Measurements from ENCODE around the gene GPATCH4. TPM values are rescaled to one million over a fixed set of nuclear protein-coding genes. Genes with fewer than 3 reads are reported as not detected.

The GPATCH4 gene
- total RNA-seq, 1 experiment from 2014 or later, result 44.4 TPM

- DNase-seq (ENCODE audit: low read depth, low spot score), result no peak
- intact Hi-C loops (cut with micrococcal nuclease; ENCODE audit: unreplicated experiment) (no loop called here), in situ Hi-C loops (cut with HindIII; ENCODE audit: low pct_unique_long_range_greater_than_20kb, low sequenced_read_pairs) (no loop called here)
- H3K4me3 ChIP-seq (ENCODE audit: low read depth in 2 of 2, low read length in 2 of 2), result no peak overlapping the region
- CTCF ChIA-PET, result no interaction called here
- no peaks in the 10 kb centered on the region for H3K9me3 ChIP-seq (ENCODE audit: control insufficient read depth, insufficient read depth, low read depth, low read length)
- no peak for ATAC-seq
- no peaks in the 10 kb centered on the region; the same call in 1 of the 2 replicates for H3K36me3 ChIP-seq (ENCODE audit: control insufficient read depth, insufficient read depth, low read length)
- H3K27me3 ChIP-seq (ENCODE audit: control insufficient read depth, insufficient read depth, low read length), result no peaks in the 10 kb centered on the region
- TF ChIP-seq TCF7L2 (IDR thresholded peaks at IDR 0.05; ENCODE audit: low read depth, low read length) (no peak), POLR2AphosphoS5 (IDR thresholded peaks at IDR 0.05; ENCODE audit: low read depth, low read length) (no peak), REST (IDR thresholded peaks at IDR 0.05; ENCODE audit: insufficient read depth in 1 of 2, low read depth in 2 of 2, low read length in 1 of 2) (no peak), SIN3A (IDR thresholded peaks at IDR 0.05; ENCODE audit: borderline replicate concordance, insufficient read depth, low read depth, low read length) (no peak), CTCF (IDR thresholded peaks at IDR 0.05) (no peak)
- POLR2A ChIA-PET, result no interaction called here
- H3K27ac ChIP-seq (ENCODE audit: low read length), result no peak overlapping the region
- H3K4me1 ChIP-seq (ENCODE audit: control insufficient read depth, insufficient read depth, low read length), result no peaks in the 10 kb centered on the region
- no TSS peak for BruUV-seq (replicated peaks)
Observed at GRCh38 chr1:156547982-156548381, 53.3 kb downstream of the GPATCH4 start.

GRCh38 chr1:156547434-156547833 lies 53.8 kb downstream of the GPATCH4 start:
- ChIA-PET POLR2A (no interaction called here), CTCF (interaction anchor here (0.7 kb wide), 1 partner anchor 93 kb away, joined by 4 read pairs; no protein-coding TSS in a partner anchor)
- Histone ChIP-seq H3K36me3 (ENCODE audit: control insufficient read depth, insufficient read depth, low read length) (no peaks in the 10 kb centered on the region; the same call in 1 of the 2 replicates), H3K27me3 (ENCODE audit: control insufficient read depth, insufficient read depth, low read length) (no peaks in the 10 kb centered on the region), H3K27ac (ENCODE audit: low read length) (no peak overlapping the region), H3K4me3 (ENCODE audit: low read depth in 2 of 2, low read length in 2 of 2) (no peak overlapping the region), H3K9me3 (ENCODE audit: control insufficient read depth, insufficient read depth, low read depth, low read length) (no peaks in the 10 kb centered on the region), H3K4me1 (ENCODE audit: control insufficient read depth, insufficient read depth, low read length) (no peaks in the 10 kb centered on the region)
- TF ChIP-seq SIN3A (IDR thresholded peaks at IDR 0.05; ENCODE audit: borderline replicate concordance, insufficient read depth, low read depth, low read length) (no peak), POLR2AphosphoS5 (IDR thresholded peaks at IDR 0.05; ENCODE audit: low read depth, low read length) (no peak), REST (IDR thresholded peaks at IDR 0.05; ENCODE audit: insufficient read depth in 1 of 2, low read depth in 2 of 2, low read length in 1 of 2) (no peak), TCF7L2 (IDR thresholded peaks at IDR 0.05; ENCODE audit: low read depth, low read length) (no peak), CTCF (IDR thresholded peaks at IDR 0.05) (no peak)
- DNase-seq (ENCODE audit: low read depth, low spot score) (no peak), ATAC-seq (no peak)
- in situ Hi-C loops (cut with HindIII; ENCODE audit: low pct_unique_long_range_greater_than_20kb, low sequenced_read_pairs) (no loop called here), intact Hi-C loops (cut with micrococcal nuclease; ENCODE audit: unreplicated experiment) (no loop called here)
- no TSS peak for BruUV-seq (replicated peaks)

Data from Panc1 (cell line).